ENCODE results near the gene PTBP3.
"Not testable (repeated sequence)": the region's sequence is repeated elsewhere in the genome, so short reads cannot be mapped to it uniquely, and the experiment has no call there.

PTBP3 gene

GRCh38 chr9:112283582-112284253 lies 49.7 kb downstream of the PTBP3 start:
- in situ Hi-C loops (cut with MboI; ENCODE audit: low pct_unique_long_range_greater_than_20kb, low sequenced_read_pairs), result no loop called here
- no peak for DNase-seq

GRCh38 chr9:112282841-112283240 lies 50.6 kb downstream of the PTBP3 start:
- in situ Hi-C loops (cut with MboI; ENCODE audit: low pct_unique_long_range_greater_than_20kb, low sequenced_read_pairs); DNase-seq: not testable (repeated sequence)

- in situ Hi-C loops (cut with MboI; ENCODE audit: low pct_unique_long_range_greater_than_20kb, low sequenced_read_pairs), result no loop called here
- no peak for DNase-seq
These were observed 52.5 kb downstream of the PTBP3 start for GRCh38 chr9:112280904-112281303.

GRCh38 chr9:112279501-112279900 lies 53.9 kb downstream of the PTBP3 start:
- in situ Hi-C loops (cut with MboI; ENCODE audit: low pct_unique_long_range_greater_than_20kb, low sequenced_read_pairs), result no loop called here
- no peak for DNase-seq

GRCh38 chr9:112278152-112278551 lies 55.3 kb downstream of the PTBP3 start:
- no peak for DNase-seq
- in situ Hi-C loops (cut with MboI; ENCODE audit: low pct_unique_long_range_greater_than_20kb, low sequenced_read_pairs), result no loop called here

GRCh38 chr9:112274600-112274999 lies 58.8 kb downstream of the PTBP3 start:
- no peak for DNase-seq
- in situ Hi-C loops (cut with MboI; ENCODE audit: low pct_unique_long_range_greater_than_20kb, low sequenced_read_pairs), result no loop called here

- in situ Hi-C loops (cut with MboI; ENCODE audit: low pct_unique_long_range_greater_than_20kb, low sequenced_read_pairs), result no loop called here
These were observed 59.5 kb downstream of the PTBP3 start for GRCh38 chr9:112273876-112274275.

GRCh38 chr9:112271466-112272098 lies 61.8 kb downstream of the PTBP3 start:
- in situ Hi-C loops (cut with MboI; ENCODE audit: low pct_unique_long_range_greater_than_20kb, low sequenced_read_pairs), result no loop called here
- no peak for DNase-seq

More at GRCh38 chr9:112273876-112274275, 59.5 kb downstream of the PTBP3 start:
- DNase-seq, result no peak

GRCh38 chr9:112268413-112268812 lies 65.0 kb downstream of the PTBP3 start:
- DNase-seq, result no peak
- in situ Hi-C loops (cut with MboI; ENCODE audit: low pct_unique_long_range_greater_than_20kb, low sequenced_read_pairs), result no loop called here

GRCh38 chr9:112267086-112267485 lies 66.3 kb downstream of the PTBP3 start:
- DNase-seq, result not testable (repeated sequence)

GRCh38 chr9:112265391-112265790 lies 68.0 kb downstream of the PTBP3 start:
- no peak for DNase-seq
- in situ Hi-C loops (cut with MboI; ENCODE audit: low pct_unique_long_range_greater_than_20kb, low sequenced_read_pairs), result no loop called here

More at GRCh38 chr9:112267086-112267485, 66.3 kb downstream of the PTBP3 start:
- in situ Hi-C loops (cut with MboI; ENCODE audit: low pct_unique_long_range_greater_than_20kb, low sequenced_read_pairs), result not testable (repeated sequence)

- in situ Hi-C loops (cut with MboI; ENCODE audit: low pct_unique_long_range_greater_than_20kb, low sequenced_read_pairs), result no loop called here
- DNase-seq, result no peak
These were observed 70.8 kb downstream of the PTBP3 start for GRCh38 chr9:112262577-112262976.

GRCh38 chr9:112261133-112261532 lies 72.3 kb downstream of the PTBP3 start:
- no peak for DNase-seq
- in situ Hi-C loops (cut with MboI; ENCODE audit: low pct_unique_long_range_greater_than_20kb, low sequenced_read_pairs), result no loop called here

GRCh38 chr9:112258106-112258505 lies 75.3 kb downstream of the PTBP3 start:
- in situ Hi-C loops (cut with MboI; ENCODE audit: low pct_unique_long_range_greater_than_20kb, low sequenced_read_pairs), result no loop called here
- no peak for DNase-seq

- DNase-seq, result no peak
- in situ Hi-C loops (cut with MboI; ENCODE audit: low pct_unique_long_range_greater_than_20kb, low sequenced_read_pairs), result no loop called here
These were observed 81.2 kb downstream of the PTBP3 start for GRCh38 chr9:112252194-112252593.

- DNase-seq, result no peak
- in situ Hi-C loops (cut with MboI; ENCODE audit: low pct_unique_long_range_greater_than_20kb, low sequenced_read_pairs), result no loop called here
These were observed 84.1 kb downstream of the PTBP3 start for GRCh38 chr9:112249277-112249676.

GRCh38 chr9:112248722-112249121 lies 84.7 kb downstream of the PTBP3 start:
- in situ Hi-C loops (cut with MboI; ENCODE audit: low pct_unique_long_range_greater_than_20kb, low sequenced_read_pairs), result no loop called here
- DNase-seq, result no peak

- in situ Hi-C loops (cut with MboI; ENCODE audit: low pct_unique_long_range_greater_than_20kb, low sequenced_read_pairs), result no loop called here
- DNase-seq, result no peak
These were observed 86.3 kb downstream of the PTBP3 start for GRCh38 chr9:112247090-112247489.

GRCh38 chr9:112245126-112245525 lies 88.3 kb downstream of the PTBP3 start:
- in situ Hi-C loops (cut with MboI; ENCODE audit: low pct_unique_long_range_greater_than_20kb, low sequenced_read_pairs), result no loop called here
- DNase-seq, result no peak

GRCh38 chr9:112242147-112242804 lies 91.1 kb downstream of the PTBP3 start:
- no peak for DNase-seq
- in situ Hi-C loops (cut with MboI; ENCODE audit: low pct_unique_long_range_greater_than_20kb, low sequenced_read_pairs), result no loop called here

Data from KBM-7 (cell line).